Kidney (tissue), 14 donors: ENCODE data around the gene COPB1. TPM values are rescaled to one million over a fixed set of nuclear protein-coding genes. Genes with fewer than 3 reads are reported as not detected.

Experiments used
- DNase-seq, 5 donors: peaks; one replicate each; pipeline ENCODE4 v3.0.0-alpha.2; 2013 to 2020
- FAIRE-seq: peaks from 2 replicates; lab custom pipeline; 2012; peaks lifted over from hg19 to GRCh38; lab: Jason Lieb, UNC
- H3K27ac ChIP-seq, 2 donors: one replicate each; pipeline ENCODE4 v1.7.0; 2013; ENCODE audit warnings: low read depth in 2 of 2, low read length in 2 of 2, inconsistent platforms in 1 of 2
- H3K27me3 ChIP-seq: one replicate; pipeline ENCODE4 v1.7.1; 2013; ENCODE audit warnings: low read length, inconsistent platforms; ENCODE audit not compliant: control insufficient read depth, insufficient read depth
- H3K36me3 ChIP-seq, 3 donors: one replicate each; pipeline versions ENCODE4 v1.7.0 to v1.7.1; 2013; ENCODE audit warnings: low read length in 3 of 3, control low read depth in 1 of 3, inconsistent platforms in 1 of 3; ENCODE audit not compliant: insufficient read depth in 3 of 3, control insufficient read depth in 2 of 3
- H3K4me1 ChIP-seq, 3 donors: one replicate each; pipeline versions ENCODE4 v1.7.0 to v1.7.1; 2013; ENCODE audit warnings: low read length in 3 of 3, inconsistent platforms in 1 of 3, low read depth in 1 of 3; ENCODE audit not compliant: control insufficient read depth in 2 of 3, insufficient read depth in 2 of 3
- H3K4me3 ChIP-seq, 3 donors: one replicate each; pipeline versions ENCODE4 v1.7.0 to v1.8.1; 2013; ENCODE audit warnings: low read length in 3 of 3, control low read depth in 1 of 3, inconsistent platforms in 1 of 3
- H3K9ac ChIP-seq, 3 donors: one replicate each; pipeline versions ENCODE4 v1.7.0 to v1.7.1; 2013; ENCODE audit warnings: low read length in 3 of 3, control low read depth in 1 of 3, inconsistent platforms in 1 of 3
- H3K9me3 ChIP-seq, 3 donors: one replicate each; pipeline versions ENCODE4 v1.7.0 to v1.7.1; 2013; ENCODE audit warnings: low read length in 3 of 3, control low read depth in 1 of 3, inconsistent platforms in 1 of 3; ENCODE audit not compliant: control insufficient read depth in 2 of 3, insufficient read depth in 1 of 3
- CTCF ChIP-seq: IDR thresholded peaks from 3 replicates; pipeline ENCODE4 v1.5.1; 2012; ENCODE audit warnings: mild to moderate bottlenecking, moderate library complexity, borderline replicate concordance; ENCODE audit not compliant: insufficient read depth; ENCODE audit errors: extremely low read depth
- intact Hi-C: fragments of 100-400 bp; cut with DNase I; formaldehyde crosslinking; loops from one replicate; pipeline ENCODE4 v1.11.1; 2022
- polyA plus RNA-seq: library from polyadenylated mRNA; stranded (reverse); fragments of 350-450 nt; fragmentation: Illumina TruSeq; extraction: RNeasy Lipid Tissue Mini Kit (QIAGEN cat#74804); gene quantifications from one replicate; pipeline ENCODE4 v1.2.3, GENCODE V29; 2014; ENCODE audit warnings: low read depth, low replicate concordance; ENCODE audit not compliant: insufficient read depth
- total RNA-seq: library from RNA; stranded (reverse); fragmentation: NEBNext Ultra II Directional; extraction: Animal tissue kit (Norgen Biotek cat#: 25700); gene quantifications from one replicate; pipeline ENCODE4 v1.2.1, GENCODE V29; 2021
- donor health status: control.
- donor health status: control.
- donor health status: control.
- donor health status: control.
- donor health status: control.
- donor health status: DM: yes; HTN: yes; CAD: no.
- donor health status: Normal renal cell carcinoma (clear cell type).

Gene COPB1
- total and polyA plus RNA-seq, 2 donors from 2014 or later = 54.9 to 92.3 TPM

GRCh38 chr11:14414470-14415461, 84.8 kb downstream of the COPB1 start:
- H3K27me3 ChIP-seq = no peaks in the 10 kb centered on the region
- H3K9me3 ChIP-seq = no peaks in the 10 kb centered on the region
- no peak for FAIRE-seq
- no peak overlapping the region for H3K4me3 ChIP-seq
- no peak overlapping the region for H3K9ac ChIP-seq
- TF ChIP-seq CTCF = no peak
- H3K4me1 ChIP-seq = no peaks in the 10 kb centered on the region
- H3K36me3 ChIP-seq = no peaks in the 10 kb centered on the region
- no peak for DNase-seq
- intact Hi-C loops = no loop called here
- no peak overlapping the region for H3K27ac ChIP-seq

GRCh38 chr11:14413307-14414069, 86.1 kb downstream of the COPB1 start:
- Histone ChIP-seq H3K9ac (no peak overlapping the region), H3K27ac (no peak overlapping the region), H3K4me1 (no peaks in the 10 kb centered on the region), H3K27me3 (no peaks in the 10 kb centered on the region), H3K4me3 (no peak overlapping the region), H3K9me3 (no peaks in the 10 kb centered on the region), H3K36me3 (no peaks in the 10 kb centered on the region)
- FAIRE-seq = no peak
- TF ChIP-seq CTCF = no peak
- peak in 1 of 5 donors; percentile 34 for DNase-seq
- intact Hi-C loops = no loop called here

GRCh38 chr11:14411818-14412217, 87.8 kb downstream of the COPB1 start:
- Histone ChIP-seq H3K27me3 (no peaks in the 10 kb centered on the region), H3K27ac (no peak overlapping the region), H3K9me3 (no peaks in the 10 kb centered on the region), H3K36me3 (no peaks in the 10 kb centered on the region), H3K4me1 (no peaks in the 10 kb centered on the region), H3K4me3 (no peak overlapping the region), H3K9ac (no peak overlapping the region)
- no peak for DNase-seq
- no peak for TF ChIP-seq CTCF
- intact Hi-C loops = no loop called here
- no peak for FAIRE-seq
